HG02610 (cell line): Measurements from ENCODE around the gene KLHL35.

Experiments
- ATAC-seq: cut with Tn5 transposase; IDR thresholded peaks from one replicate; pipeline ENCODE4 v1.9.1; 2021; ENCODE audit warnings: mild to moderate bottlenecking, moderate library complexity; ENCODE audit not compliant: unreplicated experiment

KLHL35 gene

GRCh38 chr11:75442161-75442885, 9.3 kb upstream of the KLHL35 start:
- no peak for ATAC-seq

- ATAC-seq: no peak
Measured at GRCh38 chr11:75441804-75442132, 8.8 kb upstream of the KLHL35 start.

- ATAC-seq: no peak
Measured at GRCh38 chr11:75440960-75441803, 8.2 kb upstream of the KLHL35 start.

- ATAC-seq: no peak
Measured at GRCh38 chr11:75439495-75440120, 6.6 kb upstream of the KLHL35 start.

- ATAC-seq: no peak
Measured at GRCh38 chr11:75439026-75439425, 6.0 kb upstream of the KLHL35 start.

GRCh38 chr11:75437966-75438659, 5.1 kb upstream of the KLHL35 start:
- ATAC-seq: no peak

GRCh38 chr11:75436806-75437205, 3.8 kb upstream of the KLHL35 start:
- no peak for ATAC-seq

GRCh38 chr11:75435571-75435925, 2.5 kb upstream of the KLHL35 start:
- ATAC-seq: no peak

GRCh38 chr11:75434886-75435570, 2.0 kb upstream of the KLHL35 start:
- ATAC-seq: no peak

GRCh38 chr11:75434051-75434450, 1.0 kb upstream of the KLHL35 start:
- no peak for ATAC-seq

GRCh38 chr11:75433443-75433842, 440 bp upstream of the KLHL35 start:
- no peak for ATAC-seq

- no peak for ATAC-seq
Measured at GRCh38 chr11:75431533-75432525, 1.2 kb downstream of the KLHL35 start.

GRCh38 chr11:75430714-75431532, 2.1 kb downstream of the KLHL35 start:
- no peak for ATAC-seq

- ATAC-seq: no peak
Measured at GRCh38 chr11:75429902-75430713, 2.9 kb downstream of the KLHL35 start.

GRCh38 chr11:75429641-75429901, 3.4 kb downstream of the KLHL35 start:
- no peak for ATAC-seq

- ATAC-seq: no peak
Measured at GRCh38 chr11:75428989-75429640, 3.9 kb downstream of the KLHL35 start.

GRCh38 chr11:75428281-75428724, 4.7 kb downstream of the KLHL35 start:
- peak; percentile 62 for ATAC-seq

GRCh38 chr11:75427181-75427580, 5.8 kb downstream of the KLHL35 start:
- ATAC-seq: no peak
